Caco-2 (cell line): Measurements from ENCODE around the gene C22orf39. TPM values are rescaled to one million over a fixed set of nuclear protein-coding genes. Genes with fewer than 3 reads are reported as not detected.

Experiments used
- BruUV-seq: library from RNA; stranded (reverse); fragments of 400-500 nt; replicated peaks from 2 replicates; lab custom pipeline; 2021; lab: Mats Ljungman, UMichigan
- CTCF ChIA-PET: fragments of 300-600 bp; sonication (Branson Sonifier 250); formaldehyde crosslinking; loops from one replicate; lab custom pipeline; 2022; ENCODE audit warnings: antibody characterized with exemption; lab: Charles Lee
- POLR2A ChIA-PET: fragments of 300-600 bp; sonication (Branson Sonifier 250); formaldehyde crosslinking; loops from one replicate; lab custom pipeline; 2022; ENCODE audit warnings: antibody characterized with exemption; lab: Charles Lee
- DNase-seq, 2 experiments: peaks; one replicate each; pipeline versions ENCODE4 v3.0.0 to v3.0.0-alpha.2; 2020 to 2022
- H3K27me3 ChIP-seq: replicated peaks from 2 replicates; pipeline ENCODE4 v1.6.0; 2011; ENCODE audit warnings: low read length; ENCODE audit not compliant: control insufficient read depth, insufficient read depth
- H3K36me3 ChIP-seq: 2 replicates; pipeline ENCODE4 v1.5.1; 2011; ENCODE audit warnings: low read length; ENCODE audit not compliant: control insufficient read depth, insufficient read depth
- H3K4me1 ChIP-seq: fragments of 250-450 bp; sonication (Bioruptor Pico); 2 replicates; pipeline ENCODE4 v1.5.1; 2020; ENCODE audit warnings: mild to moderate bottlenecking
- H3K4me3 ChIP-seq: 2 replicates; pipeline ENCODE4 v1.5.1; 2011; ENCODE audit warnings: low read depth, mild to moderate bottlenecking, control low read depth, low read length
- H3K9me3 ChIP-seq: fragments of 250-450 bp; sonication (Bioruptor Pico); 2 replicates; pipeline ENCODE4 v1.5.1; 2020; ENCODE audit warnings: mild to moderate bottlenecking, moderate library complexity
- H3K27ac Mint-ChIP-seq: one replicate; pipeline ENCODE4 v1.8.0; 2022; ENCODE audit warnings: mixed read lengths; ENCODE audit not compliant: unreplicated experiment
- H3K27me3 Mint-ChIP-seq: one replicate; pipeline ENCODE4 v1.8.0; 2022; ENCODE audit warnings: mixed read lengths; ENCODE audit not compliant: insufficient read depth, unreplicated experiment
- H3K36me3 Mint-ChIP-seq: one replicate; pipeline ENCODE4 v1.8.0; 2022; ENCODE audit warnings: mild to moderate bottlenecking, mixed read lengths; ENCODE audit not compliant: insufficient read depth, unreplicated experiment
- H3K4me1 Mint-ChIP-seq: one replicate; pipeline ENCODE4 v1.8.0; 2022; ENCODE audit warnings: low read depth, mixed read lengths; ENCODE audit not compliant: unreplicated experiment
- H3K4me3 Mint-ChIP-seq: one replicate; pipeline ENCODE4 v1.8.0; 2022; ENCODE audit warnings: mild to moderate bottlenecking, moderate library complexity, mixed read lengths; ENCODE audit not compliant: unreplicated experiment
- H3K9me3 Mint-ChIP-seq: one replicate; pipeline ENCODE4 v1.8.0; 2022; ENCODE audit warnings: mixed read lengths; ENCODE audit not compliant: unreplicated experiment
- CTCF ChIP-seq, 2 experiments: fragments of 200-600 bp in 1 of 2; IDR thresholded peaks; 1 replicate in 1 of 2; 2 replicates in 1 of 2; pipeline versions ENCODE4 v1.5.1 to v1.8.0; 2011 to 2022; ENCODE audit warnings: antibody characterized with exemption in 1 of 2, control low read depth in 1 of 2, inconsistent platforms in 1 of 2, low read depth in 1 of 2, low read length in 1 of 2, mild to moderate bottlenecking in 1 of 2, moderate library complexity in 1 of 2; ENCODE audit not compliant: insufficient read depth in 1 of 2, severe bottlenecking in 1 of 2, unreplicated experiment in 1 of 2
- intact Hi-C: fragments of 100-400 bp; cut with micrococcal nuclease; formaldehyde crosslinking; loops from one replicate; pipeline ENCODE4 v1.10.0; 2022; ENCODE audit not compliant: unreplicated experiment
- total RNA-seq: library from RNA; stranded (reverse); gene quantifications from 2 replicates; pipeline ENCODE4 v1.2.3, GENCODE V29; 2022

C22orf39 gene
- total RNA-seq, 1 experiment from 2014 or later, result 36.1 TPM

GRCh38 chr22:19482297-19482696 is 34.8 kb upstream of the C22orf39 start:
- peaks cover 6% of the 10 kb centered on the region; the same call in 1 of the 2 replicates for H3K4me1 ChIP-seq
- H3K4me3 ChIP-seq, result no peak overlapping the region
- CTCF ChIA-PET, result no interaction called here
- peaks cover 20% of the 10 kb centered on the region for H3K4me1 Mint-ChIP-seq
- intact Hi-C loops, result no loop called here
- no peak overlapping the region for H3K27ac Mint-ChIP-seq
- DNase-seq, result no peak
- H3K4me3 Mint-ChIP-seq, result no peak overlapping the region
- no peak for TF ChIP-seq CTCF (IDR thresholded peaks at IDR 0.05; ENCODE audit: insufficient read depth in 1 of 2, low read depth in 1 of 2, low read length in 1 of 2, severe bottlenecking in 1 of 2, unreplicated experiment in 1 of 2)
- no peaks in the 10 kb centered on the region for H3K9me3 ChIP-seq
- H3K9me3 Mint-ChIP-seq, result no peaks in the 10 kb centered on the region
- H3K36me3 ChIP-seq, result 0 out of 2 replicates have a peak, but pooled peaks cover 2% of the 10 kb centered on the region
- H3K27me3 ChIP-seq, result no peaks in the 10 kb centered on the region
- H3K36me3 Mint-ChIP-seq, result peaks cover 57% of the 10 kb centered on the region
- no peaks in the 10 kb centered on the region for H3K27me3 Mint-ChIP-seq
- POLR2A ChIA-PET, result no interaction called here
- no TSS peak for BruUV-seq

- CTCF ChIA-PET, result no interaction called here
Observed at GRCh38 chr22:19480789-19481188, 33.3 kb upstream of the C22orf39 start.

GRCh38 chr22:19480173-19480568 is 32.7 kb upstream of the C22orf39 start:
- CTCF ChIA-PET, result interaction anchor here (0.9 to 1.5 kb wide), 3 partner anchors 150 to 301 kb away, joined by 3 to 6 read pairs (median 3); no protein-coding TSS in a partner anchor
- H3K36me3 ChIP-seq, result 0 out of 2 replicates have a peak, but pooled peaks cover 2% of the 10 kb centered on the region

More at GRCh38 chr22:19480789-19481188, 33.3 kb upstream of the C22orf39 start:
- Histone ChIP-seq H3K4me1 (peaks cover 6% of the 10 kb centered on the region; the same call in 1 of the 2 replicates), H3K36me3 (0 out of 2 replicates have a peak, but pooled peaks cover 2% of the 10 kb centered on the region), H3K9me3 (no peaks in the 10 kb centered on the region), H3K4me3 (peak overlapping the region; percentile 96), H3K27me3 (no peaks in the 10 kb centered on the region)
- POLR2A ChIA-PET, result no interaction called here
- no TSS peak for BruUV-seq
- peak overlapping the region; percentile 95 for H3K4me3 Mint-ChIP-seq
- peaks cover 57% of the 10 kb centered on the region for H3K36me3 Mint-ChIP-seq
- intact Hi-C loops, result no loop called here
- no peaks in the 10 kb centered on the region for H3K27me3 Mint-ChIP-seq
- DNase-seq, result no peak
- peak overlapping the region; percentile 100 for H3K27ac Mint-ChIP-seq
- peaks cover 23% of the 10 kb centered on the region for H3K4me1 Mint-ChIP-seq
- H3K9me3 Mint-ChIP-seq, result no peaks in the 10 kb centered on the region
- no peak for TF ChIP-seq CTCF (IDR thresholded peaks at IDR 0.05; ENCODE audit: insufficient read depth in 1 of 2, low read depth in 1 of 2, low read length in 1 of 2, severe bottlenecking in 1 of 2, unreplicated experiment in 1 of 2)

More at GRCh38 chr22:19480173-19480568, 32.7 kb upstream of the C22orf39 start:
- H3K36me3 Mint-ChIP-seq, result peaks cover 57% of the 10 kb centered on the region
- H3K9me3 ChIP-seq, result no peaks in the 10 kb centered on the region
- H3K4me1 ChIP-seq, result peaks cover 6% of the 10 kb centered on the region; the same call in 1 of the 2 replicates
- DNase-seq, result no peak
- no peaks in the 10 kb centered on the region for H3K27me3 Mint-ChIP-seq
- peak overlapping the region; percentile 95 for H3K4me3 Mint-ChIP-seq
- POLR2A ChIA-PET, result interaction anchor here (0.7 to 1.0 kb wide), 8 partner anchors 16 to 301 kb away, joined by 3 to 10 read pairs (median 5); partner anchors contain the start of genes C22orf39 and SLC25A1
- no peaks in the 10 kb centered on the region for H3K27me3 ChIP-seq
- peak overlapping the region; percentile 96 for H3K4me3 ChIP-seq
- intact Hi-C loops, result no loop called here
- BruUV-seq, result no TSS peak
- TF ChIP-seq CTCF (IDR thresholded peaks at IDR 0.05; ENCODE audit: insufficient read depth in 1 of 2, low read depth in 1 of 2, low read length in 1 of 2, severe bottlenecking in 1 of 2, unreplicated experiment in 1 of 2), result no peak
- H3K9me3 Mint-ChIP-seq, result no peaks in the 10 kb centered on the region
- H3K4me1 Mint-ChIP-seq, result peaks cover 23% of the 10 kb centered on the region
- peak overlapping the region; percentile 100 for H3K27ac Mint-ChIP-seq
